Stimulated activated CD4-positive, alpha-beta T cell treated with anti-CD3 and anti-CD28 coated beads, TNF-alpha, amount 100 ng/mL, for 48 hours (primary cell): Measurements from ENCODE around the gene ZNF559.

Experiments
- DNase-seq, 3 donors: peaks; one replicate each; pipeline ENCODE4 v3.0.0-alpha.2; 2020; ENCODE audit warnings: low read depth in 3 of 3

Gene ZNF559

GRCh38 chr19:9353011-9353410 lies 29.0 kb downstream of the ZNF559 start:
- no peak for DNase-seq

GRCh38 chr19:9354651-9355050 lies 30.7 kb downstream of the ZNF559 start:
- no peak for DNase-seq

- no peak for DNase-seq
Measured at GRCh38 chr19:9362905-9363304, 38.9 kb downstream of the ZNF559 start, which contains the start of gene ZNF177. ZNF177 (plus strand) TSS chr19:9363013; CDS start chr19:9378312, 15,299 bp downstream.

GRCh38 chr19:9370738-9371619 lies 47.0 kb downstream of the ZNF559 start:
- no peak for DNase-seq

GRCh38 chr19:9381361-9381785 lies 57.4 kb downstream of the ZNF559 start:
- DNase-seq = no peak
